HL-60/S4 (cell line): ENCODE measurements around the gene GALNT2.

Source experiments
- in situ Hi-C: fragments of 300-500 bp; cut with MboI; formaldehyde crosslinking; loops from 2 replicates; pipeline ENCODE4 v1.14.3; 2022; ENCODE audit warnings: low sequenced_read_pairs

The GALNT2 gene

DNA sequence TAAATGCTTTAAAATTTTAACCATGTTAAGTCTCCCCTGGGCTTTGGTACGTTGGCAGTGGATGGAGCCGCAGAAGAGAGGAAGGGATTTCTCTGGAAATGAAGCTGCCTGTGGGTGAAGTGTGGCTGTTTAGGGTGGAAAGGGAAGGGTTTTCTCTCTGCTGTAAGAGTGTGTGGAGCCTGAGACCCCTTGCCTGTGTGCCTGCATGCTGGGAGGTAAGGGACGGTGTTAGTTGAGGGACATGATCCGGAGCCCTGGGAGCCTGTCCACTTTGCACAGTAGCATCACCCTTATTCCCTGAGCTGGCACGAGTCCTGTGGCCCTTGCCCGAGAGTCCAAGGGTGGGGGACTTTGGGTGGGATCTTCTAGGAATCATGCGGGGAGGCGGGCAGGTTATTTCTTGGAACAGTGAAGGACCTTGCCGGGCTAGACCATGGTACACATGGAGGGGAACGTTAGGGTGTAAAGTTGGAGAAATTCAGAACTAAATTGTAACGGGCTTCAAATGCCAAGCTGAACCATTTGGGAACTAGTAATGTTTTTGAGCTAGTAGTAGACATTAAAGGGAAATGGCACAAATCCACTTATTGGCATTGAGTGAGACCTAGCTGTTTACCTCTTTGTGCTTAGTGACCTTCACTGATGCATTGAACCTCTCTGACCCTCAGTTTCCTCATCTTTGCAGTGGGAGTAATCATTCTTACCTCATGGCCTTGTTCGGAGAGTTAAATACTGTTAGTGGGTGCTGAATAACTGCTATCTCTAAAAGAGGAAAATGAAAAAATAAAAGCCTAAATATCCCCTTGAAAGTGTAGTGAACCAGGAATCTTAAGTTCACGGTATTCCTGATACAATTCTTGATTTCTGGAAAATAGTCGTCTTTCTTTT is 3.5 kb downstream of the GALNT2 start:
- in situ Hi-C loops: loop anchor here (10.0 kb wide), 1 partner anchor 64 kb away; no protein-coding TSS in a partner anchor

DNA sequence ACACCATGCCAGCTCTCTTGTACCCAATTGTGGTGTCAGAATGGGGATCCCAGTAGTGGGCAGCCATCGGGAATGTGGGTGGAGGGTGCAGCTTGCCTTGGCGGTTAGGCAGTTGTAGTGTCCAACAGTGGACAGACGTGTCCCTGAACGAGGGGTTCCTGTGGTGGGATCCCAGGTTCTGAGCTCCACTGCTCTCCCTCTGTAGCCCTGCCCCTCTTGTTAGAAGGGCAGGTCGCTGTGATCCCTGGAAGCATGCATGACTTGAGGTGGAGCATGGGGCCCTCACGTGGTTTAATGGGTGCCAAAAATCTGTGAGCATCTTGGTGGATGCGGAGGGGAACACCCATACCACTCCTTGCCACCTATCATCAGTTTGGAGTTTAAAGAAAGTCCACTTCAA is 4.3 kb downstream of the GALNT2 start:
- in situ Hi-C loops: loop anchor here (10.0 kb wide), 1 partner anchor 63 kb away; no protein-coding TSS in a partner anchor

DNA sequence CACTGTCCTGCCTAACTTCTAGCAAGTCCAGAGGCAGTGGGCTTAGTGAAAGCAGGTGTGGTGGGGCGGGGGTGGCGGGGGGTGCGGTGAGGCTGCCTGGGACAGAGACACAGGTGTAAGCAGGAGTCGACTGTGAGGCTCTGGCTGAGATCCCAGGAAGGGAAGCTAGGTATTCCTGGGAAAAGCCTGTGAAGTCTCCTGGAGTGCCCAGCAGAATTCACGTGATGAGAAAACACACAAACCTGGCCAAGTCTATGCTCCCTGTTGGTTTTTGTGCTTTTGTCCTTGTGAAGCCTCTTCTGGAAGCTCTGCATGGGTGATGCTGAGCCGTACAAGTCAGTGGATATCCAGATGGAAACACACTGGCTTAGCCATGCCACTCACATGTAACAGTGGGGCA is 5.3 kb downstream of the GALNT2 start:
- in situ Hi-C loops: loop anchor here (10.0 kb wide), 1 partner anchor 63 kb away; no protein-coding TSS in a partner anchor

DNA sequence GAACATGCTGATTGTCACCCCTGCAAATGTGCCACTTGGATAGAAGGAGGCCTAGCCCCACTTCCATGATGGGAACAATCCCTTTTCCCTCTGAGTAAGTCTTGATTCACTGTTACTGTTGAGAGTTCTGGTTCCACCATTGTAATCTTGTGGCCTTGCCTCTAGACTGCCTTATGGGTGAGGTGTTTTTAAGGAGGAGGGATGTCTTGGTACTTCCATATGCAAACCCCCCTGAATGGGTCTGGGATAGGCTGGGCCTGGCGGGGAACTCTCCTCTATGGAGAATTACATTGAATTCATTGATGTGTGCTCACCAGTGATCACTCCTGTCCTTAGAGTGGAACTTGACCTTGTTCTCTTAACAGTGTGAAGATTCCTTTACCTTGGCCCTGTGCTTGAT is 5.8 kb downstream of the GALNT2 start:
- in situ Hi-C loops: loop anchor here (10.0 kb wide), 1 partner anchor 62 kb away; no protein-coding TSS in a partner anchor

DNA sequence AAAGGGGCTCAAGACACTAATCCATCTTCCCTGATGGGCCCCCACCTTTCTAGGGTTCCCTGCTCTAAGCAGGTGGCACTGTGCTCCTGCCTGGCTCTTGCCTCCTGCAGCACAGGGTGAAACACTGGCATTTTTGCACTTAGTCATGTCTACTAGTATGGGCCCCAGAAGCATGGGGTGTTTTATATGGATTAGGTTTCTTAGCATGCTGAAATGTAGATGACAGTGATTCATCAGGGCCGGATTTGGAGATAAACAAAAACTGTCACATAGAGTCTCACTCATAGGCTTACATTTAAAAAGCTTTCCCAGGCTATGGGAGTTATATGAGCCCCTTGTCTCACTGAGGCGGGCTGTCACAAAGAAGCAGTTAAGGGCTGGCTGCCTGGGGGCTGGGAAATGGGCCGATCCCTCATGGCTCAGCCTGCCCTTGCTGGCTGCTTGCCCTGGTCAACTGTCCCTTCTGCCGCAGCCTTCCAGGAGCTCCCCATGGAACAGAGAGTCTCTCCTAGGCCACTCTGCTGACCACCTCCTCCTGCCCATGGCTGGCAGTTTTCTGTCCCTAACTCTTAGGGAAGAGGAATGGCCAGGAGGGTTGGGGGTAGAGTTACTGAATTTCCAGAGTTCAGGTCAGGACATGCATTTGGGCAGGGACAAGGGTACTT is 6.5 kb downstream of the GALNT2 start:
- in situ Hi-C loops: loop anchor here (10.0 kb wide), 1 partner anchor 61 kb away; no protein-coding TSS in a partner anchor

DNA sequence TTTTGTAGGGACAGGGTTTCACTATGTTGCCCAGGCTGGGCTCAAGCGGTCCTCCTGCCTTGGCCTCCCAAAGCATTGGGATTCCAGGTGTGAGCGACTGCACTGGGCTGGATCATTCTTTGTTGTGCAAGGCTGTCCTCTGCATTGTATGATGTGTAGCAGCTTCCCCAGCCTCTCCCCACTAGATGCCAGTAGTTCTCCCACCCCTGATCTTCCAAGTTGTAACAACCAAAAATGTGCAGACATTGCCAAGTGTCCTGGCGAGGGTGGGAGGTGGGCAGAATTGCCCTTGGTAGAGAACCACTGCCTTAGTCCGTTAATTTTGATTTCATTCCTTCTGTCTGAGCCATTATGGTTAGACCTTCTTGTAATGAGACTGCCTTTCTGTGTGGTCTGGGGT is 7.2 kb downstream of the GALNT2 start:
- in situ Hi-C loops: loop anchor here (10.0 kb wide), 1 partner anchor 61 kb away; no protein-coding TSS in a partner anchor

DNA sequence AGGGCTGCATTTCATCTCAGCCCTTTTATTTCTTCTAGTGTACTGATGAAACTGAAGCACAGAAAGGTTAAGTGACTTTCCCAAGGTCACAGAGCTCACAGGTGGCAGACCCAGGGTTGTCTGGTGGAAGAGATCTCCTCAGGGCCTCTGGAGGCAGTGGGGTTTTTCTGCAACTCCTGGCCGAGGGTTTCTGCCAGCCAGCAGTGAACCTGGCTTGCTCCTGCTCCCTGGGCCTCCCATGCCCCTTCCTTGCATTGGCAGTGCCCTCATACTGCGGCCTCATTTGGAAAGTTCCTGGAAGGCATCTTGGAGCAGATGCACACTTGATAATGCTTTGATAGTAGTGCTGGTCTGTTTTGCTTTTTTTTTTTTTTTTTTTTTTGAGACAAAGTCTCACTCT is 7.7 kb downstream of the GALNT2 start:
- in situ Hi-C loops: loop anchor here (10.0 kb wide), 1 partner anchor 60 kb away; no protein-coding TSS in a partner anchor

DNA sequence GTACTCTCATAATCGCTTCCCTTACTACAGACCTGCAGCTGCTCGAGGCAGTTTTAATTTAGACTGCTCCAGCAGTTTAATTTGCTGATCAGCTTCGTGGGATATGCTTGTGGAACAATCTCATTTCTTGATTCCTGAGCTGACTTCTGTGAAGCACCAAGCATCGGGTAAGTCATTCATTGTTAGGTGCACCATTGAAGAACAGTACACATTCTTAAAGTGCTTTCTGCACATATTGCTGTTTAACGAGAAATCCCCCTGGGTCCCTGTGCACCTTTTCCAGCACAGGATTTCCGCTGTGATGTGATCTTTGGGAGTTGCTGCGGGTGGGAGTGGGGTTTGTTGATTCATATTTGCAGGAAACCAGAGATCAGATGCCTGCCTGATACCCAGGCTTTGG is 9.1 kb downstream of the GALNT2 start:
- in situ Hi-C loops: loop anchor here (10.0 kb wide), 1 partner anchor 59 kb away; no protein-coding TSS in a partner anchor

DNA sequence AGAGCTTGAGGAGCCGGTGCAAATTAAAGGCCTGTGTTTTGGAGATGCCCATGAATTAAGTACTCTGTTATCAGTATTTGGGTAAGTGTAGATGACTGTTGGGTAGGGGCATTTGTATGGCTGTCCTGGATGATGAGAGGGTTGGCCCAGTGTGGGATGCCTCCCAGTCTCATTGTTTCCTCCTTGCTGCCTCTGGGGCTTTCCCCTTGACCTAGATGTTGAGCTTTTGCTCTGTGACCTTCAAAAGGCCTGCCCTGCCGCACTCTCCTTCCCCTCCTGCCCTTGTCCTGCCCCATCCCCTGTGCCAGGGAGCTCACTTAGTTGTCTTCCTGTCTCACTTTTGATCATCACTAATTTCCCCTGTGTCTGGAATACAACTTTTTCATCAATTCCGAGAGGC is 10.0 kb downstream of the GALNT2 start:
- in situ Hi-C loops: loop anchor here (10.0 kb wide), 1 partner anchor 58 kb away; no protein-coding TSS in a partner anchor

DNA sequence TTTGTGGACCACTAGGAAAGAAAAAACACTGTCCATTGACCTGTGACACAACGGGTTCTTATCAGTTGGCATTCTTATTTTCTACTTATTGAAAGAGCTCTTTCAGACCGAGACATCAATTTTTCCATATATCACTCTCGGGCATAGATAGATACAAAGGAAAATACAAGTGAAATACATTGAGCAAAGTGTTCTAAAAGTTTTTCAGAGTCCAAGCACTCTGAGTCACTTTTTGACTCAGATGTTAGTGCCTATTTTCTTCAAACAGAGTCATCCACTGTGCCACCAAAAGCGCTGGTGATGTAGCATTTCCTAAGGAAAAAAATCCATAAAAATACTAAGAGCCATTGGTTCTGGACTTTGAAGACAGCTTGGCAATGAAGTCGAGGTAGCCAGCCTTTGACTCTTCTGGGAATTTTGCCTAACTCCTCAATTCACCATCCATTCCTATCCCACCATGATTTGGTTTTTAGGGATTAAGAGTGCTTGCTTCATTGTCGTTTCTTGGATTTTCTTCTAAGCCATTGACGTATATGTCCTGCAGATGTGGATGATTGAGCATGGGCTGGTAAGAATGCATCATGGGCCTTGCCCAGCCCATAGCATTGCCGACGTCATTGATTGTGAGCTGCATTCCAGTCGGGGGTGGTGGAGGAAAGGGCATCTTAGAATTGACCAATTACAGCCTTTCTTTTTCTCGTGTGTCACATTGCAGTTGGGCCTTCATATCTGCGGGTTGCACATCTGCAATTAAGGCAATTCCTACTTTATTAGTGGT is 10.6 kb downstream of the GALNT2 start:
- in situ Hi-C loops: loop anchor here (10.0 kb wide), 1 partner anchor 57 kb away; no protein-coding TSS in a partner anchor

DNA sequence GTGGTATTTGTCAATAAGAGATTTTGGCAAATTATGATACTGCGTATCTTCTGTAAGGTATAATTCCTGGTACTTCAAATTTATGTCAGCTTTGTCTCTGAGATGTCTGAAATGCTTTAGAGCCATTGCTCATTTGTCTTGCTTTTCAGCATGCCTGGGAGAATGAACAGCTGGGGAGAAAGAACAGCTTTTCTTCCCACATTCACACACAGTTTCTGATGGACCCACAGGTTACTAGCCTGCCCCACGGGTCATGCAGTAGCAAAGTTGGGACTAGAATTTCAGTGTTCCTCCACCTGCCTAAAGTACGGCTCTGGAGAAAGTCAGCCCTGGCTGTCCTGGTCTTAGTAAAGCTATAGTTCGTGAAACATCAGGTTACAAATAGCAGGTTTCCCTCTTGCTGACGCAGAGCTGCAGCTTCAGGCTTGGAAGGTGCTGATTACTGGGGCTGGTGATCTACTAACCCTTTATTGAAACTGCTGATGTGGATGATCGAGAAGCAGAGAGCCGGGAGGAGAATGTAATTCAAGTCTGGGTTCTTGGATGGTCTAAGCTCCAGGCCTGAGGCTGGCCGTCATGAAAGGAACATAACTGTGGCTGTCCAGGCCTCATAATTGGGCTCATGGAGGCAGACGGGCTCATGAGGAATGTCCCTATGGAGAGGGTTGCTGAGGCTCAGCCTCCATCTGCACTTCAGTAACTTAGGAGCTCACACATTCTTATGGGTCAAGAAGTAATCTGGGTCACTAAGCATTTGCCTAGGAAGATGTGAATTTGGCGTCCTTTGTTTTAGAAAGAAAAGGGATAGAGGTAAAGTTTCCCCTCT is 12.4 kb downstream of the GALNT2 start:
- in situ Hi-C loops: loop anchor here (10.0 kb wide), 1 partner anchor 55 kb away; no protein-coding TSS in a partner anchor

DNA sequence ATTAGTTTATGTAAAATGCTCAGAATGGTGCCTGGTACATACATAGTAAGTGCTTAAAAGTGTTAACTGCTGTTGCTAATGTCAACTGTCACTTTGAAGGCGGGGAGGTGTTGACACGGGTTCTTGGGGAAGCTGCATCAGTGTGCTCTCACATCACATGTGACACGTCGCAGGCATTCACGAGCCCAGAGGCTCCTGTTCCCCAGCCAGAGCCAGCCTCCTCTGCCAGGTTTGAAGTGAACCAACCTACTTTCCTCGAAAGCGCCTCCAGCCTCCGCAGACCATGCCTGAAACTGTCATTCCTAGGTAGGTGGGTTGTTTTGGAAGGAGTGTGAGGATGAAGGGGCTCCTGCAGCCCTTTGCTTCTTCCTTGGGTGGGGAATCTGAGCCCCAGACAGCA is 13.8 kb downstream of the GALNT2 start:
- in situ Hi-C loops: no loop called here

DNA sequence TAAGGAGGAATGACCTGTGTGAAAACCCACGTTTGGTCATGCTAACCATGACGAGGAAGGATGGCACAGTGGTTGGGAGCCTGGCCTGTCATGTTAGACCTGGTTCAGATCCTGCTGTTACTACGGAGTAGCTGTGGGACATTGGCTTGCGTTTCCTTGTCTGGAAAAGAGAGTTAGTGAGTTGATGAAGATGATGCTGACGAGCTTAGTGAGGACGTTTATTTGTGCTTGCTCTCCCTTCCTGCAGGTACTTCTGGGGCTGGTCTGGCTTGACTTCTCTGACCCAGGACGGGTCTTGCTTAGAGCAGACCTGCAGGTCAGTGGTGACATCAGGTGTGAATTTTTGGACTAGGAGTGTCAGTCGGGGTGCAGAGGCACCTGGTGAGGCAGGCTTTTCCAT is 14.7 kb downstream of the GALNT2 start:
- in situ Hi-C loops: no loop called here

DNA sequence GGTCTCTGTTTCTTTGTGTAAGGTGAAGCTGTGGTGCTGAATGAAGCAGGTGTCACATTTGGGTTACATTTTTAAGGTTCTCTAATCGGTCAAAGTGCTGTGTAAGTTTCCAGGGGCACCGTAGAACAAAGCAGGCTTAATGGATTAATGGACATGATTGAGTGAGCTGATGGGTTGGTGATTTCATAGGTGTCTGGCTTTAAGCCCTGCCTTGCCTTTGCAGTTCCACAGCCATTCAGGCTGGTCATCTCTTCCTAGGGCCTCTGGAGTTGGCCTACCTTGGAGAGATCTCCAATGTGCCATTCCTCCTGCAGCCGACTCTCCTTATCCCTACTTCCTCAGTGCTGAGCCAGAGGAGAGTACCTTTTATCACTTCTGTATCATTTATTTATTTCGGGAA is 15.2 kb downstream of the GALNT2 start:
- in situ Hi-C loops: no loop called here

DNA sequence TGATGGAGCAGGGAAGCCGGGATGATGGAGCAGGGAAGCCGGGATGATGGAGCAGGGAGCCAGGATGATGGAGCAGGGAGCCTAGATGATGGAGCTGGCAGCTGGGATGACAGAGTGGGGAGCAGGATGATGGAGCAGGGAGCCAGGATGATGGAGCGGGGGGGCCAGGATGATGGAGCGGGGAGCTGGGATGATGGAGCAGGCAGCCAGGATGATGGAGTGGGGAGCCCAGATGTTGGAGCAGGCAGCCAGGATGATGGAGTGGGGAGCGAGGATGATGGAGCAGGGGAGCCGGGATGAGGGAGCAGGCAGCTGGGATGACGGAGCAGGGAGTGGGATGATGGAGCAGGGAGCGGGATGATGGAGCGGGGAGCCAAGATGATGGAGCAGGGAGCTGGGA is 16.0 kb downstream of the GALNT2 start:
- in situ Hi-C loops: no loop called here

DNA sequence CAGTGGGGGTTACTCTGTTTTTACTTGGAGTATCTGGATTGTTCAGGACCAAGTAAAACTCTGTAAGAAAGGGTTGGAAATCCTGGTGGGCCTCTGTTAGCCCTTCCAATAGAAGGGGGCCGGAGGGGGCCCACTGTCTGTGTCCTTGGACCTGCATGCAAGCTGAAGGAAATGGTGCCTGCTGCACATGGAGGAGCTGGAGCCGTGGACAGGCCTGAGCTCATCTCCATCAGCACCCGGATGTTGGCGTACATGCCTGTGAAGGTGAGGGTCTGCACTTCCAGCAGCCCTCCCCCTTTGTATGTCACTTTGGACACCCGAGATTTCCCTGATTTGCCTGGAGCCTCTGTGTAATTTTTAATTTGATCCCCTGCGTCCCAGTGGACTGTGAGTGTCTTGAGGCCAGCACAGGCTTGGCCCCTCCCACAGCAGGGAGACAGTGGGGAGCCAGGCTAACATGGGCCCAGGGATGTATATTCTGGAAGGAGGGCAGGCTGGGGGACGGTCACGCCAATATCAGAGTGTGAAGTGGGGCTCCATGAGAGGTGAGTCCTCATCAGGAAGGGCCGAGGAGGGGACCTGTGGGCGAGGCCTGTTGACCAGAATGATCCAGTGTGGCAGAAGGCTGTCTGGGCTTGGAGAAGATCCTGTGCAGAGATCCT is 16.8 kb downstream of the GALNT2 start:
- in situ Hi-C loops: no loop called here

DNA sequence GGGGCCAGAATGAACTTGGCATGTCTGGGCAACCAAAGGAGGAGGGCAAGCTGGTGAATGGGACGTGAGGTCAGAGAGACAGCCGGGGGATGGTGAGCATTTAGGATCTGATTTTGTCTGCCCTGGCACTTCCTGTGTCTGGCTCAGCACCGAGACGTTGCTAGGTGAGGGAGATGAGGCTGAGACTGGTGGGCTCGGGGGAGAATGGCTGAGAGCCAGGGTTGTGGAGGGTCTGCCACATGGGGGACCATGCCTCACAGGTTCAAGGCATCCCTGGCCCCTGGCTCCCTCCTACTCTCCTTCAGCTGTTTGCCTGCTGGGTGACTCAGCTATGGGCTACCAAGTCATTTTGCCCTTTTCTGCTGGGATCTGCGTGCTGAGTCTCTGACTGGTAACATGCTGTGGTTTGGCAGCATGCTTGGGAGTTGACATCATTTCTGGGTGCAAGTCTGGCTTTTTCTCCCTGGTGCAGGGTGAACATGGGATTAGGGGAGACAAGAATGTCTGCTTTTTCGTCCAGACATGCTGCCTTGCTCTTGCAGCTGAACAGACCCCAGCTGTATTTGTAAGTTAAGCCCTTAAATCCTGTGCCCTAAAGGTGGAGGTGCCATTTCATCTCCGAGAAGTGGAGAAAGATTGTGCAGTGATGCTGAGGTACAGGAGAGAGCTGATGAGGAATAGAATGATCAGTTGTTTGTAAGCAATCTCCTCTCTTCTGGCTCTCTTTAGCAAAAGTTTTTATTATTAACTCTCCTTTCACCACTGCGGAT is 17.6 kb downstream of the GALNT2 start:
- in situ Hi-C loops: no loop called here

DNA sequence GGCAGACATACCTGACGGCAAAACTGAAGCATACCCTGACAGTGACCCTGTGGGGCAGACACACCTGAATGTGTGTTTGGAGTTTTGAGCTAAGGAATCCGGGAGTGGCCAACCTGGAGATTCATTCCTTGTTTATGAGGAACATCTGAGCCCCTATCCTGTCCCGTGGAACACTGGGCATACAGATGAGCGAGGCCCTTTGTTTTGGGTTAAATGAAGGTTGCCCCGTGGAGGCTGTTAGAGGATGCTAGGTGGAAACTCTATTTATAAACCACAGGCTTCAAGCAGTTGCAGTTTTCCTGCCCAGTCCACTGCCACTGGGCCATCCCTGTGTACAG is 18.1 kb downstream of the GALNT2 start:
- in situ Hi-C loops: no loop called here

DNA sequence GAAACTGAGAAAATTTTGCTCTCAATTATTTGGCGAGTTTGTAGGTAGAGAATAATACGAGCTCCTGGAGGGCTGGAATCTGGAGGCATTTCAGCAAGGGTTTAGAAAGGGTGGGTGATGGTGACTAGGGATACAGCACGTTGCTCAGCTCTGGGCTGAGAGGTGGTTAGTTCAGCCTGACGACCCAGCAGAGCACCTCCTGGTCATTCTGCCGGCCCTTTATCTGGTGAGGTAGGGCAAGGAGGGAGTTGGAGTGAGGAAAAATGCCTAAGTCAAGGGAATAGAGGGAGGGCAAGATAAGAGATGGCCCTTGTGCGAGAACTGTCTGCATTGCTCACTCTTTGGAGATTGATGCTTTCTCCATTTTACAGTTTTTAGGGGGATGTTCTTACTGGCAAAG is 19.1 kb downstream of the GALNT2 start:
- in situ Hi-C loops: no loop called here
